OCI-LY1 (cell line): ENCODE data around the gene HIC1.

Experiments
- H2AFZ ChIP-seq: fragments of 200-600 bp; sonication (generic), shearing (Covaris generic); 2 replicates; pipeline ENCODE4 v1.6.0; 2014; ENCODE audit warnings: antibody characterized with exemption, mild to moderate bottlenecking, low read length
- H3F3A ChIP-seq: fragments of 200-600 bp; sonication (generic), shearing (Covaris generic); 2 replicates; pipeline ENCODE4 v1.6.0; 2014; ENCODE audit warnings: mild to moderate bottlenecking, antibody characterized with exemption, low read length, moderate library complexity; ENCODE audit not compliant: insufficient read depth
- H3K27ac ChIP-seq: fragments of 200-600 bp; sonication (generic); 2 replicates; pipeline ENCODE4 v1.5.1; 2014; ENCODE audit warnings: low read length, mixed run types, mild to moderate bottlenecking, low read depth; ENCODE audit not compliant: poor library complexity, severe bottlenecking
- H3K27me3 ChIP-seq: fragments of 200-600 bp; sonication (generic); 2 replicates; pipeline ENCODE4 v1.6.0; 2014; ENCODE audit warnings: antibody characterized with exemption, mild to moderate bottlenecking, low read length, moderate library complexity; ENCODE audit not compliant: insufficient read depth
- H3K36me3 ChIP-seq: fragments of 200-600 bp; sonication (generic); 2 replicates; pipeline ENCODE4 v1.6.1; 2014; ENCODE audit warnings: mild to moderate bottlenecking, antibody characterized with exemption, low read length, moderate library complexity, mixed read lengths; ENCODE audit not compliant: insufficient read depth
- H3K4me1 ChIP-seq: fragments of 200-600 bp; sonication (generic); 2 replicates; pipeline ENCODE4 v1.5.1; 2014; ENCODE audit warnings: mild to moderate bottlenecking, low read length, moderate library complexity; ENCODE audit not compliant: insufficient read depth, severe bottlenecking
- H3K4me2 ChIP-seq: fragments of 200-600 bp; sonication (generic), shearing (Covaris generic); 2 replicates; pipeline ENCODE4 v1.6.1; 2014; ENCODE audit warnings: low read length
- H3K4me3 ChIP-seq: fragments of 200-600 bp; sonication (generic); 2 replicates; pipeline ENCODE4 v1.5.1; 2014; ENCODE audit warnings: low read length, low read depth, mild to moderate bottlenecking, mixed read lengths; ENCODE audit not compliant: poor library complexity, severe bottlenecking
- H3K79me2 ChIP-seq: fragments of 200-600 bp; shearing (Covaris generic); 2 replicates; pipeline ENCODE4 v1.6.1; 2016; ENCODE audit warnings: mixed run types, low read length, mixed read lengths; ENCODE audit not compliant: insufficient read depth
- H3K9ac ChIP-seq: fragments of 200-600 bp; sonication (generic), shearing (Covaris generic); 2 replicates; pipeline ENCODE4 v1.6.1; 2014; ENCODE audit warnings: mild to moderate bottlenecking, low read length, mixed read lengths
- H3K9me2 ChIP-seq: fragments of 200-600 bp; sonication (generic), shearing (Covaris generic); 2 replicates; pipeline ENCODE4 v1.6.1; 2014; ENCODE audit warnings: low read depth, mild to moderate bottlenecking, low read length, mixed read lengths
- H3K9me3 ChIP-seq: fragments of 200-600 bp; shearing (Covaris generic); 2 replicates; pipeline ENCODE4 v1.6.1; 2014; ENCODE audit warnings: low read length, mixed read lengths
- H4K20me1 ChIP-seq: fragments of 200-600 bp; sonication (generic), shearing (Covaris generic); 2 replicates; pipeline ENCODE4 v1.6.0; 2016; ENCODE audit warnings: mild to moderate bottlenecking, low read length; ENCODE audit not compliant: insufficient read depth
- CTCF ChIP-seq: fragments of 200-600 bp; sonication (generic), shearing (Covaris generic); IDR thresholded peaks from 2 replicates; pipeline ENCODE4 v1.5.1; 2017; ENCODE audit warnings: mild to moderate bottlenecking, antibody characterized with exemption, low read length, moderate library complexity, mixed read lengths
- EZH2 ChIP-seq: fragments of 200-600 bp; sonication (generic), shearing (Covaris generic); IDR thresholded peaks from 2 replicates; pipeline ENCODE4 v1.8.0; 2017; ENCODE audit warnings: borderline replicate concordance, mixed run types, mild to moderate bottlenecking, antibody characterized with exemption, low read length, moderate library complexity, mixed read lengths

Gene HIC1

GRCh38 chr17:2020721-2021120 is 34.2 kb upstream of the HIC1 start:
- H3K9me3 ChIP-seq = no peaks in the 10 kb centered on the region
- H3K4me3 ChIP-seq = no peak overlapping the region
- no peaks in the 10 kb centered on the region for H3K9me2 ChIP-seq
- H4K20me1 ChIP-seq = no peaks in the 10 kb centered on the region
- peaks cover 3% of the 10 kb centered on the region for H3K4me1 ChIP-seq
- no peaks in the 10 kb centered on the region for H3K36me3 ChIP-seq
- H3K9ac ChIP-seq = no peak overlapping the region
- H3F3A ChIP-seq = no peaks in the 10 kb centered on the region
- no peaks in the 10 kb centered on the region for H3K79me2 ChIP-seq
- H3K27ac ChIP-seq = no peak overlapping the region
- H3K4me2 ChIP-seq = no peak overlapping the region
- TF ChIP-seq EZH2 (no peak), CTCF (no peak)
- H2AFZ ChIP-seq = no peak overlapping the region
- peaks cover 35% of the 10 kb centered on the region for H3K27me3 ChIP-seq

- H3K9me3 ChIP-seq = no peaks in the 10 kb centered on the region
- H3K36me3 ChIP-seq = no peaks in the 10 kb centered on the region
- H3K4me3 ChIP-seq = no peak overlapping the region
- no peak overlapping the region for H3K27ac ChIP-seq
- no peaks in the 10 kb centered on the region for H3K79me2 ChIP-seq
- H3K9me2 ChIP-seq = no peaks in the 10 kb centered on the region
- TF ChIP-seq CTCF = no peak
- no peak for TF ChIP-seq EZH2
- H3F3A ChIP-seq = no peaks in the 10 kb centered on the region
- H4K20me1 ChIP-seq = no peaks in the 10 kb centered on the region
- no peak overlapping the region for H2AFZ ChIP-seq
- no peak overlapping the region for H3K4me2 ChIP-seq
- no peaks in the 10 kb centered on the region for H3K4me1 ChIP-seq
- H3K9ac ChIP-seq = no peak overlapping the region
- peaks cover 36% of the 10 kb centered on the region for H3K27me3 ChIP-seq
Observed at GRCh38 chr17:2022647-2023240, 32.2 kb upstream of the HIC1 start.

- Histone ChIP-seq H3K36me3 (no peaks in the 10 kb centered on the region), H3K4me2 (no peak overlapping the region), H3K9ac (no peak overlapping the region), H3K4me1 (no peaks in the 10 kb centered on the region), H3F3A (no peaks in the 10 kb centered on the region), H3K4me3 (no peak overlapping the region), H4K20me1 (no peaks in the 10 kb centered on the region), H3K9me2 (no peaks in the 10 kb centered on the region), H3K27ac (no peak overlapping the region), H3K79me2 (no peaks in the 10 kb centered on the region), H2AFZ (no peak overlapping the region), H3K27me3 (peaks cover 31% of the 10 kb centered on the region), H3K9me3 (no peaks in the 10 kb centered on the region)
- TF ChIP-seq CTCF (no peak), EZH2 (no peak)
Observed at GRCh38 chr17:2023256-2023655, 31.6 kb upstream of the HIC1 start.
